ENCODE measurements around the gene FAM118B.
"Not testable (repeated sequence)": the region's sequence is repeated elsewhere in the genome, so short reads cannot be mapped to it uniquely, and the experiment has no call there.

The FAM118B gene

GRCh38 chr11:126253265-126253664 is 41.7 kb downstream of the FAM118B start:
- no peak overlapping the region for H3K4me3 ChIP-seq (ENCODE audit: extremely low read depth, insufficient read depth, low read length, poor library complexity, severe bottlenecking)
- no peaks in the 10 kb centered on the region for H3K9me3 ChIP-seq (ENCODE audit: control insufficient read depth, low read length)
- no peak overlapping the region for H3K27ac ChIP-seq (ENCODE audit: low read depth, low read length, severe bottlenecking)
- 100% methylated on average over 2 of the region's 4 CpGs; no CpG with 5 or more reads in 1 of the 2 experiments for WGBS, 2 experiments (ENCODE audit: insufficient coverage in 2 of 2)
- H3K4me1 ChIP-seq (ENCODE audit: control insufficient read depth, insufficient read depth, low read length, poor library complexity, severe bottlenecking), result no peaks in the 10 kb centered on the region
- peaks cover 64% of the 10 kb centered on the region for H3K36me3 ChIP-seq (ENCODE audit: control insufficient read depth, insufficient read depth, low read length)

- Histone ChIP-seq H3K4me1 (ENCODE audit: control insufficient read depth, insufficient read depth, low read length, poor library complexity, severe bottlenecking) (no peaks in the 10 kb centered on the region), H3K36me3 (ENCODE audit: control insufficient read depth, insufficient read depth, low read length) (peaks cover 65% of the 10 kb centered on the region), H3K27ac (ENCODE audit: low read depth, low read length, severe bottlenecking) (no peak overlapping the region), H3K9me3 (ENCODE audit: control insufficient read depth, low read length) (no peaks in the 10 kb centered on the region), H3K4me3 (ENCODE audit: extremely low read depth, insufficient read depth, low read length, poor library complexity, severe bottlenecking) (no peak overlapping the region)
- WGBS, 2 experiments (ENCODE audit: insufficient coverage in 2 of 2), result no CpG with 5 or more reads among the region's 1 CpG
Measured at GRCh38 chr11:126254819-126255218, 43.2 kb downstream of the FAM118B start.

GRCh38 chr11:126255507-126255906 is 43.9 kb downstream of the FAM118B start:
- H3K4me3 ChIP-seq (ENCODE audit: extremely low read depth, insufficient read depth, low read length, poor library complexity, severe bottlenecking); H3K9me3 ChIP-seq (ENCODE audit: control insufficient read depth, low read length); H3K27ac ChIP-seq (ENCODE audit: low read depth, low read length, severe bottlenecking); H3K4me1 ChIP-seq (ENCODE audit: control insufficient read depth, insufficient read depth, low read length, poor library complexity, severe bottlenecking): not testable (repeated sequence)
- H3K36me3 ChIP-seq (ENCODE audit: control insufficient read depth, insufficient read depth, low read length), result peaks cover 64% of the 10 kb centered on the region
- WGBS, 2 experiments (ENCODE audit: insufficient coverage in 2 of 2), result 94% methylated on average over 3 of the region's 5 CpGs

- no peaks in the 10 kb centered on the region for H3K9me3 ChIP-seq (ENCODE audit: control insufficient read depth, low read length)
- WGBS, 2 experiments (ENCODE audit: insufficient coverage in 2 of 2), result 86 to 94% methylated on average over 2 of the region's 4 CpGs
- H3K4me1 ChIP-seq (ENCODE audit: control insufficient read depth, insufficient read depth, low read length, poor library complexity, severe bottlenecking), result no peaks in the 10 kb centered on the region
- no peak overlapping the region for H3K27ac ChIP-seq (ENCODE audit: low read depth, low read length, severe bottlenecking)
- peaks cover 63% of the 10 kb centered on the region for H3K36me3 ChIP-seq (ENCODE audit: control insufficient read depth, insufficient read depth, low read length)
- H3K4me3 ChIP-seq (ENCODE audit: extremely low read depth, insufficient read depth, low read length, poor library complexity, severe bottlenecking), result no peak overlapping the region
Measured at GRCh38 chr11:126256216-126256615, 44.6 kb downstream of the FAM118B start.

GRCh38 chr11:126257144-126257543 is 45.6 kb downstream of the FAM118B start:
- peaks cover 65% of the 10 kb centered on the region for H3K36me3 ChIP-seq (ENCODE audit: control insufficient read depth, insufficient read depth, low read length)
- H3K4me3 ChIP-seq (ENCODE audit: extremely low read depth, insufficient read depth, low read length, poor library complexity, severe bottlenecking), result no peak overlapping the region
- H3K9me3 ChIP-seq (ENCODE audit: control insufficient read depth, low read length), result no peaks in the 10 kb centered on the region
- no CpG with 5 or more reads among the region's 2 CpGs for WGBS, 2 experiments (ENCODE audit: insufficient coverage in 2 of 2)
- H3K27ac ChIP-seq (ENCODE audit: low read depth, low read length, severe bottlenecking), result no peak overlapping the region
- no peaks in the 10 kb centered on the region for H3K4me1 ChIP-seq (ENCODE audit: control insufficient read depth, insufficient read depth, low read length, poor library complexity, severe bottlenecking)

DNA sequence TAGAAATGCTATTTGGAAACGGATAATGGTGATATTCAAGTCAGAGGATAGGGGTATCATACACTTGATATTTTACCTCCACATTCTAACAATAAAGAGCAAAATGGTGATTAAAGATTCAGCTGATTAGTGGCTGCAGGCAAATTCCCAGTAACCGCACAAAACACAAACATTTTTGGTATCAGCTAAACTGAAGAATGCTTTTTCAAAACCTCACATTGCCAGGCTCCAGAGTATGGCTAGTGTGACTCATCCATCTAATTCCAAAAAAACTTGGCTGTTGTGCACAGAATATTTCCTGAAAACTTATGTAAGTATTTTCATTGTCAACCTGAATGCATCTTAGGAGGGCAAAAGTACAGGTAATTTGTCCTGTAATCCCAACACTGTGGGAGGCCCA is 46.2 kb downstream of the FAM118B start:
- Histone ChIP-seq H3K27ac (ENCODE audit: low read depth, low read length, severe bottlenecking) (no peak overlapping the region), H3K4me1 (ENCODE audit: control insufficient read depth, insufficient read depth, low read length, poor library complexity, severe bottlenecking) (no peaks in the 10 kb centered on the region), H3K36me3 (ENCODE audit: control insufficient read depth, insufficient read depth, low read length) (peaks cover 66% of the 10 kb centered on the region), H3K4me3 (ENCODE audit: extremely low read depth, insufficient read depth, low read length, poor library complexity, severe bottlenecking) (no peak overlapping the region), H3K9me3 (ENCODE audit: control insufficient read depth, low read length) (no peaks in the 10 kb centered on the region)
- WGBS, 2 experiments (ENCODE audit: insufficient coverage in 2 of 2), result 100% methylated on average over 1 of the region's 2 CpGs; no CpG with 5 or more reads in 1 of the 2 experiments

GRCh38 chr11:126262216-126262615 is 50.6 kb downstream of the FAM118B start:
- H3K27ac ChIP-seq (ENCODE audit: low read depth, low read length, severe bottlenecking), result no peak overlapping the region
- 100% methylated on average over 4 to 5 of the region's 6 CpGs for WGBS, 2 experiments (ENCODE audit: insufficient coverage in 2 of 2)
- no peaks in the 10 kb centered on the region for H3K9me3 ChIP-seq (ENCODE audit: control insufficient read depth, low read length)
- peaks cover 76% of the 10 kb centered on the region for H3K36me3 ChIP-seq (ENCODE audit: control insufficient read depth, insufficient read depth, low read length)
- peaks cover 1% of the 10 kb centered on the region for H3K4me1 ChIP-seq (ENCODE audit: control insufficient read depth, insufficient read depth, low read length, poor library complexity, severe bottlenecking)
- H3K4me3 ChIP-seq (ENCODE audit: extremely low read depth, insufficient read depth, low read length, poor library complexity, severe bottlenecking), result no peak overlapping the region

- WGBS, 2 experiments (ENCODE audit: insufficient coverage in 2 of 2), result 94 to 95% methylated on average over 3 to 5 of the region's 6 CpGs
- peaks cover 7% of the 10 kb centered on the region for H3K4me1 ChIP-seq (ENCODE audit: control insufficient read depth, insufficient read depth, low read length, poor library complexity, severe bottlenecking)
- H3K27ac ChIP-seq (ENCODE audit: low read depth, low read length, severe bottlenecking), result no peak overlapping the region
- peaks cover 71% of the 10 kb centered on the region for H3K36me3 ChIP-seq (ENCODE audit: control insufficient read depth, insufficient read depth, low read length)
- no peaks in the 10 kb centered on the region for H3K9me3 ChIP-seq (ENCODE audit: control insufficient read depth, low read length)
- H3K4me3 ChIP-seq (ENCODE audit: extremely low read depth, insufficient read depth, low read length, poor library complexity, severe bottlenecking), result no peak overlapping the region
Measured at GRCh38 chr11:126263489-126263888, 51.9 kb downstream of the FAM118B start.

GRCh38 chr11:126265811-126266210 is 54.2 kb downstream of the FAM118B start:
- 91 to 96% methylated on average over 7 to 8 of the region's 8 CpGs for WGBS, 2 experiments (ENCODE audit: insufficient coverage in 2 of 2)
- no peak overlapping the region for H3K27ac ChIP-seq (ENCODE audit: low read depth, low read length, severe bottlenecking)
- H3K36me3 ChIP-seq (ENCODE audit: control insufficient read depth, insufficient read depth, low read length), result peaks cover 68% of the 10 kb centered on the region
- peaks cover 7% of the 10 kb centered on the region for H3K4me1 ChIP-seq (ENCODE audit: control insufficient read depth, insufficient read depth, low read length, poor library complexity, severe bottlenecking)
- H3K4me3 ChIP-seq (ENCODE audit: extremely low read depth, insufficient read depth, low read length, poor library complexity, severe bottlenecking), result no peak overlapping the region
- H3K9me3 ChIP-seq (ENCODE audit: control insufficient read depth, low read length), result no peaks in the 10 kb centered on the region

DNA sequence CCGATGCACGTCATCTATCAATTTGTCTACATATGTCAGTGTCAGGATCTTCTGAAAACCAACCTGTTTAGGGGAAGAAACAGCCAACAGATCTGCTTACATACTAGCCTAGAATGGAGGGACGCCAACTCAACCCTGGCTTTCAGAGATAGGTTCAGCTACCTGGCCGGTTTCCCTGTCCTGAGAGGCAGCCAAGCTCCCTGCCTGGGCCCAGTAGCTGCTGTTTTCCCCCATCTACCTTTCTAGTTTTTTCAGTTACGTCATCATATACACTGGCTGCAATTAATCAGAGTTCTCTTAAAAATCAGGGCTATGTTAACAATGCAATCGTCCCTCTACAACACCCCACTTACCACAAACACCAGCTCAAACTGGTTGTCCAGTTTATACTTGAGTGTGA is 56.1 kb downstream of the FAM118B start:
- no peaks in the 10 kb centered on the region for H3K9me3 ChIP-seq (ENCODE audit: control insufficient read depth, low read length)
- H3K36me3 ChIP-seq (ENCODE audit: control insufficient read depth, insufficient read depth, low read length), result peaks cover 55% of the 10 kb centered on the region
- H3K4me1 ChIP-seq (ENCODE audit: control insufficient read depth, insufficient read depth, low read length, poor library complexity, severe bottlenecking), result peaks cover 7% of the 10 kb centered on the region
- H3K27ac ChIP-seq (ENCODE audit: low read depth, low read length, severe bottlenecking), result peak overlapping the region; percentile 8
- peak overlapping the region; percentile 93 for H3K4me3 ChIP-seq (ENCODE audit: extremely low read depth, insufficient read depth, low read length, poor library complexity, severe bottlenecking)
- 90 to 95% methylated on average over 4 to 5 of the region's 6 CpGs for WGBS, 2 experiments (ENCODE audit: insufficient coverage in 2 of 2)

DNA sequence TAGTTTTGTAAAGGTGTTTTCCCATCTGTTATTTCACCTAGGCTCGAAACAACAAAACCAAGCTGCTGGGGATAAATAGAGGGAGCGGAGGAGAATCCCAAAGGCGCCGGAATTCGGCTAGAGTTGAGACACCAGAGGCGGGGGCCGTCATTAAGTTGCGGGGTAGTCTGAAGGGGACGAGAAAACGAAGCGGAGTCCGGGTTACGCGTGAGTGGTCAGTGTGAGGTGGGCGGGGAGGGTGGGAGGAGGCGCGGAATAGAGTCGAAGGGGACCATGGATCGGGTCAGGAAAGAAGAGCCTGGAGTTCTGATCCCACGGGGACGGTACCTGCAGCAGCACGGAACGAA is 56.8 kb downstream of the FAM118B start:
- Histone ChIP-seq H3K9me3 (ENCODE audit: control insufficient read depth, low read length) (no peaks in the 10 kb centered on the region), H3K4me1 (ENCODE audit: control insufficient read depth, insufficient read depth, low read length, poor library complexity, severe bottlenecking) (peaks cover 7% of the 10 kb centered on the region), H3K4me3 (ENCODE audit: extremely low read depth, insufficient read depth, low read length, poor library complexity, severe bottlenecking) (peak overlapping the region; percentile 93), H3K36me3 (ENCODE audit: control insufficient read depth, insufficient read depth, low read length) (peaks cover 55% of the 10 kb centered on the region), H3K27ac (ENCODE audit: low read depth, low read length, severe bottlenecking) (peak overlapping the region; percentile 95)
- 0 to 1% methylated on average over 17 to 22 of the region's 23 CpGs for WGBS, 2 experiments (ENCODE audit: insufficient coverage in 2 of 2)

Data from mesodermal cell (in vitro differentiated cells).